ENCODE data around the gene ARMC3.

DNA sequence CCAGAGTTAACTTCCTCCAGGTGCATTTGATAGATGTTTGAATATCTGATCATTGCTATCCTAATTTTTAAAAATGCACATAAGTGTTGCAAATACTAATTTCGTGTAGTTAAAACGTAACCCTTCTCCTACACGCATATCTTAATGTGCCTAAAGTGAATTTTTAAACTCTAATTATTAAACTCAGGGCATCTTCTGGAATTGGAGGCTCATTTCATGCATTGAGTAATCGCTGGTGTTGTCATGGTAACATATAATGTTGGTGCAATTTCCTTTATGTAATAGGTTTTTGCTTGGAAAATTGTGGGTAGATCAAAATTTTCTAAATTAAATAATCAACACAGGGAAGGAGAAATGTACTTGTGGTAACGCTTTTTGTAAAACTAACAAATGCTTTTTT lies 56.2 kb downstream of the ARMC3 start:
- TF ChIP-seq ZNF740 (CRISPR knock-in tag; IDR thresholded peaks at IDR 0.05) (no peak), ZNF740 (tag; IDR thresholded peaks at IDR 0.05) (no peak), NEUROD1 (IDR thresholded peaks at IDR 0.05; ENCODE audit: borderline replicate concordance, low read depth, low read length, partially characterized antibody) (no peak), PCBP2 (IDR thresholded peaks at IDR 0.05; ENCODE audit: low read depth, low read length, poor library complexity, severe bottlenecking) (no peak), PATZ1 (CRISPR knock-in tag; IDR thresholded peaks at IDR 0.05; ENCODE audit: borderline replicate concordance) (no peak), CTCF (IDR thresholded peaks at IDR 0.05 in 2 of 3, conservative IDR thresholded peaks at IDR 0.05 in 1 of 3; ENCODE audit: insufficient read depth in 2 of 3, low read depth in 1 of 3, low read length in 3 of 3) (no peak), TBL1XR1 (IDR thresholded peaks at IDR 0.05; ENCODE audit: low read length in 2 of 2) (no peak), STAT5B (CRISPR knock-in tag; IDR thresholded peaks at IDR 0.05) (no peak), SRSF1 (IDR thresholded peaks at IDR 0.05; ENCODE audit: low read depth, low read length) (no peak), POLR2A (conservative IDR thresholded peaks at IDR 0.05) (no peak), FOXP1 (CRISPR knock-in tag; IDR thresholded peaks at IDR 0.05) (no peak), CEBPG (CRISPR knock-in tag; IDR thresholded peaks at IDR 0.05) (no peak), CEBPG (tag; conservative IDR thresholded peaks at IDR 0.05 in 1 of 2, IDR thresholded peaks at IDR 0.05 in 1 of 2) (no peak), ADNP (tag; IDR thresholded peaks at IDR 0.05) (no peak), POLR2AphosphoS2 (IDR thresholded peaks at IDR 0.05; ENCODE audit: low read length) (no peak)

Measured in K562 (cell line).